Kidney glomerular epithelial cell (primary cell): Measurements from ENCODE around the gene PTPRCAP.

ENCODE experiments used
- DNase-seq: peaks from one replicate; lab custom pipeline; 2025; lab: John Stamatoyannopoulos, UW

The PTPRCAP gene

GRCh38 chr11:67423891-67424613 is 13.4 kb downstream of the PTPRCAP start:
- DNase-seq = no peak

- no peak for DNase-seq
Measured at GRCh38 chr11:67423466-67423865, 14.0 kb downstream of the PTPRCAP start.

GRCh38 chr11:67422891-67423290 is 14.6 kb downstream of the PTPRCAP start:
- no peak for DNase-seq

- DNase-seq = no peak
Measured at GRCh38 chr11:67421430-67422031, 16.0 kb downstream of the PTPRCAP start.

- peak; percentile 68 for DNase-seq
Measured at GRCh38 chr11:67420646-67421429, 16.6 kb downstream of the PTPRCAP start.

- no peak for DNase-seq
Measured at GRCh38 chr11:67420147-67420645, 17.3 kb downstream of the PTPRCAP start.

- no peak for DNase-seq
Measured at GRCh38 chr11:67419325-67420049, 18.0 kb downstream of the PTPRCAP start.

GRCh38 chr11:67418476-67419281 is 18.8 kb downstream of the PTPRCAP start:
- no peak for DNase-seq

- no peak for DNase-seq
Measured at GRCh38 chr11:67417425-67417824, 20.1 kb downstream of the PTPRCAP start.

- no peak for DNase-seq
Measured at GRCh38 chr11:67416416-67417335, 20.8 kb downstream of the PTPRCAP start.

- DNase-seq = no peak
Measured at GRCh38 chr11:67415501-67416304, 21.8 kb downstream of the PTPRCAP start, which contains the start of gene CARNS1. Gene CARNS1 (plus strand): TSS chr11:67415678. CDS start chr11:67416200, 522 bp downstream.

GRCh38 chr11:67413266-67413849 is 24.1 kb downstream of the PTPRCAP start:
- no peak for DNase-seq

- DNase-seq = no peak
Measured at GRCh38 chr11:67412495-67413179, 24.8 kb downstream of the PTPRCAP start.

GRCh38 chr11:67411785-67412152 is 25.7 kb downstream of the PTPRCAP start:
- DNase-seq = no peak

- no peak for DNase-seq
Measured at GRCh38 chr11:67410984-67411784, 26.3 kb downstream of the PTPRCAP start.

GRCh38 chr11:67410369-67410831 is 27.1 kb downstream of the PTPRCAP start:
- no peak for DNase-seq

- no peak for DNase-seq
Measured at GRCh38 chr11:67409781-67410368, 27.6 kb downstream of the PTPRCAP start.
